GM19025 (cell line): ENCODE data around the gene CBFA2T2.
"Not testable (repeated sequence)": the region's sequence is repeated elsewhere in the genome, so short reads cannot be mapped to it uniquely, and the experiment has no call there.

ENCODE experiments used
- ATAC-seq: cut with Tn5 transposase; IDR thresholded peaks from one replicate; pipeline ENCODE4 v1.9.1; 2021; ENCODE audit warnings: mild to moderate bottlenecking, low read depth, moderate library complexity; ENCODE audit not compliant: unreplicated experiment

Gene CBFA2T2

GRCh38 chr20:33686984-33687366 is 197.1 kb downstream of the CBFA2T2 start:
- ATAC-seq = no peak

GRCh38 chr20:33687370-33687915 is 197.5 kb downstream of the CBFA2T2 start:
- no peak for ATAC-seq

GRCh38 chr20:33687993-33688937 is 198.4 kb downstream of the CBFA2T2 start:
- ATAC-seq = no peak

GRCh38 chr20:33688938-33689424 is 199.1 kb downstream of the CBFA2T2 start:
- no peak for ATAC-seq

GRCh38 chr20:33689493-33689892 is 199.6 kb downstream of the CBFA2T2 start:
- ATAC-seq = no peak

- ATAC-seq = no peak
Observed at GRCh38 chr20:33689973-33690372, 200.1 kb downstream of the CBFA2T2 start.

- ATAC-seq = no peak
Observed at GRCh38 chr20:33693289-33693688, 203.4 kb downstream of the CBFA2T2 start.

GRCh38 chr20:33693741-33694638 is 204.1 kb downstream of the CBFA2T2 start:
- ATAC-seq = no peak

GRCh38 chr20:33694639-33695012 is 204.7 kb downstream of the CBFA2T2 start:
- ATAC-seq = no peak

- no peak for ATAC-seq
Observed at GRCh38 chr20:33696448-33696847, 206.6 kb downstream of the CBFA2T2 start.

- no peak for ATAC-seq
Observed at GRCh38 chr20:33697129-33697528, 207.2 kb downstream of the CBFA2T2 start.

- not testable (repeated sequence) for ATAC-seq
Observed at GRCh38 chr20:33698966-33699365, 209.1 kb downstream of the CBFA2T2 start.
